IPS-NIHi7 (cell line): Measurements from ENCODE around the gene NPNT.

ENCODE experiments used
- DNase-seq: peaks from one replicate; pipeline ENCODE4 v3.0.0; 2012; ENCODE audit warnings: mixed read lengths; ENCODE audit errors: extremely low spot score

Gene NPNT

DNA sequence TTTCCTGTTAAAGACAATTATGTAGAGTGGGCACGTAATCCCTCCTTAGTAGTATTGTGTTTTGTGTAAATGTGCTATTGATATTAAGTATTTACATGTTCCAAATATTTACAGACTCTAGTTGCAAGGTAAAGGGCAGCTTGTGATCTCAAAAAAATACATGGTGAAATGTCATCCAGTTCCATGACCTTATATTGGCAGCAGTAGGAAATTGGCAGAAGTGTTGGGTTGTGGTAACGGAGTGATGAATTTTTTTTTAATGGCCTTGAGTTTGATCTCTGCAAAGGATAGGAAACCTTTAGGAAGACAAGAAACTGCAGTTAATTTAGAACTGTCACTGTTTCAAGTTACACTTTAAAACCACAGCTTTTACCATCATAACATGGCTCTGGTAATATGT is 74.3 kb downstream of the NPNT start:
- no peak for DNase-seq

DNA sequence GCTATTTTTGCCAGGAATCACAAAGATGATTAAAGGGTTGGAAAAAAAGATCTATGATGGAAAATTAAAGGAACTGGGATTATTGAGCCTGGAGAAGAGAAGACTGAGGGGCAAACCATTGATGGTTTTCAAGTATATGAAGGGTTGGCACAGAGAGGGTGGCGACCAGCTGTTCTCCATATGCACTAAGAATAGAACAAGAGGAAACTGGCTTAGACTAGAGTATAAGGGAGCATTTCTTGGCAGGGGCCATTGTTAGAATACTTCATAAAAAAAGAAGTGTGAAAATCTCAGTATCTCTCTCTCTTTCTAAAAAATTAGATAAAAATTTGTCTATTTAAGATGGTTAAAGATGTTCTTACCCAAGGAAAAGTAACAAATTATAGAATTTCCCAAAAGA is 75.1 kb downstream of the NPNT start:
- no peak for DNase-seq

DNA sequence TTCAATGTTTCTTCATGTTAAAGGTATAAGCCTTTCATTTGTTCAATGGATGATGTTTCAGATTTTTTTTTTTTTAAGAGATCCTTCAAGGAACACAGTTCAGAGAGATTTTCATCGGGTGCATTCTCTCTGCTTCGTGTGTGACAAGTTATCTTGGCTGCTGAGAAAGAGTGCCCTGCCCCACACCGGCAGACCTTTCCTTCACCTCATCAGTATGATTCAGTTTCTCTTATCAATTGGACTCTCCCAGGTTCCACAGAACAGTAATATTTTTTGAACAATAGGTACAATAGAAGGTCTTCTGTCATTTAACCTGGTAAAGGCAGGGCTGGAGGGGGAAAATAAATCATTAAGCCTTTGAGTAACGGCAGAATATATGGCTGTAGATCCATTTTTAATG is 75.8 kb downstream of the NPNT start:
- no peak for DNase-seq

DNA sequence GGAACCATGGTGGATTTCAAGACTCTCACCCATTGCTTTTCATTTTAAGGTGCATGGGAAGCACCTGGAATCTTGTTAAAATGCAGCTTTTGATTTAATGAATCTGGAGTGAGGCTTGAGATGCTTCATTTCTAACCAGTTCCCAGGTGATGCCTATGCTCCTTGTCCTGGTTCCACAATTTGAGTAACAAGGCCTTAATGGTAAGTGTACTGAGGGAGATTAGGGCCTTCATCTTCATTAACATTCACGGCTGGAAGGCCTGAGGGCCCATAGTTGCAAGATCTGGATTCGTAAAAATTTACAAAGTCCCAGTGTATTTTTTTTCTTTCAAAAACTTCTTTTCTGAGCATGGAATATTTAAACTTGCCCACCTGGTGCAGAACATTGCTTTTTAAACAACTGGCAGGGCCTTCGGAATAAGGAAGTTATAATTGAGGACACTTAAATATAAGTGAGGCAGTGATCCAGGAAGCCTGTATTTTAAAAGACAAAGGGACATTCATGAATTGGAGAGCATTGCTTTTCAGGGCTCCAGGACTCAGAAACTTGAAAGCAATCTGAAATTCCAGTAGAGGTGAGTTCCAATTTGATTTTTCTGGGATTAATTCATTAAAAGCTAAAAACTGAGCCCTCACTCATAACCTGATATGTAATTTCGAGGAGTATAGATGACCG is 77.8 kb downstream of the NPNT start:
- no peak for DNase-seq

DNA sequence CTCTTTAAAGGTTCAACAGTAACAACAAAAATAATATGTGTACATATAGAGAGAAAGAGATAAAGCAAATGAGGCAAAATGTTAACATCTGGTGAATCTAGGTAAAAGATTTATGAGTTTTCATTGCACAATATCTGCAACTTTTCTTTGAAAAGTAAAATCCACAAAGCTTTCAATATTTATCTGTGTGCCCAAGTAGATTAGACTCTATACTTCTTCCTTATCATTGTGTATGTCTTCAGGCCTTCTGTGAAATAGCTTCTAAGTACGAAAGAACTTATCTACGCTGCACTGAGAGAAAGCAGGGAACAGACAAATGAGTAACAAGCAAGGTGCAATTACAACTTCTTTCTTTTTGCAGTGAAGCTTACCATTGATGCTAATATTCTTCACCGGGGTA is 81.6 kb downstream of the NPNT start:
- DNase-seq: no peak

DNA sequence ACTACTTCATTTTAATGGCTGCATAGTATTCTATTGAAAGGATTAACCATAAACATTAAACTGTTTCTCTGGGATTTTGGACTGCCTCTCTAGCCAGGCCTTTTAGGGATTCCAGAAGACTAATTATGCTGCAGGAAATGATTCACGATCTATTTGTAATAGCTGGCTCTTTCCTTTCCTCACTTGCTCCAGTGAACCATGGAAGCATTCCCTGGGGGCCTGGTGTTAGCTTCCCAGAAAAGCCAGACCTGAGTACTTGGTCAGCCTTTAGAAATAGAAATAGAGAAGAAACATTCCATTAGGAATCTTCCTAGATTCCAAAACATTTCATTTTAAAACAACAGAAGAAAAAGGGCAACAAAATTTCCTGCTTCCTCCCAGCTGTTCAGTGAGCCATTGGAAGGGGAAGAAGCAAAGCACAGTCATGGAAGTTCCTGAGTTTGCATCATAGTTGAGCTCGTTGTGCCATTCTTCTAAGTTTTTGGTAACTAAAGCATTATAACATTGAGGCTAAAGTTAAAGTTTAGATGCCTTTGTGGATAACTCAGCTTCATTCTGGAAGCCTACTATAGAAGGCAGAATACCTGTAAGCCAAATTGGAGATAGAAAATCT is 83.5 kb downstream of the NPNT start:
- DNase-seq: no peak

DNA sequence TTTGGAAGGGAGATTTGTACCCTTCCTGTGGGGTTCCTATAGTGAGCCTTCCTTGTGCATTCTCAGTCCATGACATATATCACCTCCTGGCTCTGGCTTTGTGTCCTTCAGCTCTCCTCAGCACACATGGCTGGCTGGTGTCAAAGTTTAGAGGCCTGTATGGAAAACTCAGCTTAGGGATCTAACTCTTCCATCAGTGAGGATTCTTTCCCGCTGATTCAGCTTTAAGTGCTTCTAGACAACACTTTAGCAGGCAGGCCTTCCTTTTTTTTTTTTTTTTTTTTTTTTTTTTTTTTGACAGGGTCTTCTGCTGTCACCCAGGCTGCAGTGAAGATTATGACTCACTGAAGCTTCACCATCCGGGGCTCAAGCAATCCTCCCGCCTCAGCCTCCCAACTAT is 84.2 kb downstream of the NPNT start:
- DNase-seq: no peak

DNA sequence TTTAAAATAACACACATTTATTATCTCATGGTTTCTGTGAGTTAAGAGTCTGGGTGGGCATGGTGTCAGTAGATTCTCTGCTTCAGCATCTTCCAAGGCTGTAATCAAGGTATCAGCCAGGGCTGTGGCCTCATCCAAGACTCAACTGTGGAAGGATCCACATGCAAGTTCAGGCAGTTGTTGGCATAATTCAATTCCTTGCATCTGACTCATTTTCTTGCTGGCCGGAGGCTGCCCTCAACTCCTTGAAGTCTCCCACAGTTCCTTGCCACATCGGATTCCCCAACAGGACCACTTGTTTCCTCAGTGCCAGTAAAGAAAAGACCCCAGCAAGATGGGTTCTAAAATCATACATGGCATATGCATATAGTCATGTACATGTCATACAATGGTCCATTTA is 93.4 kb downstream of the NPNT start:
- no peak for DNase-seq

DNA sequence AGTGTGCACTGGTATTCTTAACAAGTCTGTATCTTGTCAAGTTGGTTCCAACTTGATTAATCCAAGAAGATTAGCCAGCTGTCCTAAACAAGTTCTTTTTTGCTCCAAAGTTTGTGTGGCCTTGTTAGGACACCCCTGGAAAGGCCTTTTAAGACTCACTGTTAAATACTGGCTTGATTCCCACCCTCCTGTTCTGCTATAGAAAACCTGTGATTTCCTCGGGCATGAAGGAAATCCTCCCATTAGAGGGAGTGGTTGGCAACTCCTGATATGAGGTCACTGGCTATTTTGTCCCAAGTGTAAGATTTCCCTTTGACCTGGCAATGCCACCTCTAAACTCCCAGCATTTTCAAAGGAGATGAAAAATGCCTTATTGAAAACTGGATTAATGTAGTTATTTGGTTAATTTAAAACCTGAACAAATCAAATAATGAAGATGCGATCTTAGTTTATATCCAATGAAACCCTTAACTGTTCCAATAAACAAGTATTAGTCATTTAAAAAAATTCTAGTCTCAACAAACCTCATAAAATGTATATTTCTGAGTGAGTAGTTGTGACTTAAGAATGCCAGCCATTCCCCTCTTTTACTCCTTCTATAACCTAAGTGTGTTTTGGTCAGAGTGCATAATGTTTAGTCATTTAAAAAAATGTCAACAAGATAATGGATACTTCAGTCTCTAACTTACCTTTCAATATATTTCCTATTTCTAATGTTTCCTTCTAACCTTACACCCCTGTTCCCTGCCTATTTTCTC is 94.4 kb downstream of the NPNT start:
- DNase-seq: no peak

DNA sequence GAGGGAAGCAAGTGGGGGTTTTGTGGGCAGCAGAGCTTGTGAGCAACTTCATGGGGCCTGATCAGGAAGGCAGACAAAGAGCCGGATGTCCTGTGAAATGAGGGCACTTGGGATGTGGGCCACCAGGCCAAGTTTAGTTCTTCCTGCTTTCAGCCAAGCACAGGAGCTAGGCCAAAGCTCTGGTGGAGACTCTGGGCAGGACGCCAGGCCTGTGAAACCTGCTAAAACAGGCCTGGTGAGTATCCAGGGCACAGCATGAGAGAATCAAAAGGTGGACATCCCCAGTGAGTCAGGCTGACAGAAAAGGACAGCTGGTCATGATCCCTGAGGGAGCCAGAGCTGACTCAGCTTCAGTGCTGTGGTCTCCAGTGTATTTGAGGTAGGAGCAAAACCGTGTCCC is 95.7 kb downstream of the NPNT start:
- no peak for DNase-seq

DNA sequence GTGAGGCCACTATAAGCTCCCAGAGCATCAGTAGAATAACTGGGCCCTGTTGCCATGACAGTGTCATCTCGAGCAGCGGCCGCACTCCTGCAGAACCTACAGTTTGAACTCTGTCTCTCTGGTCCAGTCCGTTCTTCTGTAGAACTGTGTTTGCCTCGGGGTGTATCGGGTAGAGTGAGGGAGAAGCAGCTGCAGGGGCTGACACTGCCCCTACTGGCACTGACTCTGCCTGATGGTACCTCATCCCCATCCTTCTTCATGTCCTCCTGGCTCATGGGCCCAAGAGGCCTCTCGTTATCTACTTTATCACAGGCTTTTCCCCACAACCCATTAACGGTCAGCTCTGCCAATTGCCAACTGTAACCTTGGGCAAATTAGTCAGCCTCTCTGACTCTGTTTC is 96.5 kb downstream of the NPNT start:
- no peak for DNase-seq

DNA sequence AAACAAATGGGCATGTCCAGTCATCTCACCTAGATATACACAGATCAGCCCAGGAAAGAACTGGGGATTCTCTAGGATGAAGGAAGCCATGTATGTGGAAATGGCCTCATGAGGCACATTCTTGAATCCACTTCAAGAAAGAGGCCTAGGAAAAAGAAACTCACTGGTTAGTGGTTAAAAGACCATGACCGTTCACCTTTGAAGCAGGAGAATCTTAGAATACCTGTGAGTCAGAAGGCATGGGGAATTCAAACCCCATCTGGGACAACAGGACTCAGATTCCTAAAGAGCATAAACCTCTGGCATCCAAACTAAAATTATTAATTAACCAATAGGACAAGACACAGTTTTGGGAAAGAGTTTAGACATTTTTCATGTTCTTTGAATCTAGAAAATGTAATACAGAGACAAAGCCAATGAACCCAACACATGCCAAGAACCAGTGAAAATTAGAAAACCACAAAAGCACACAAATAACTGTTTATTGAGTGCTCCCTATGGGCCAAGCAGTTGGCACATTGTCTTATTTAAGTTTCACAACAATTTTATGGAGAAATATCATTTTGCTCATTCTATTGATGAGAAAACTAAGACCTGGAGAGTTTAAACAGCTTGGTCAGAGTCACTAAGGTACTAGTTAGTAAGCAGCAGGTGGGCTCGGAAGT is 97.5 kb downstream of the NPNT start:
- DNase-seq: no peak

DNA sequence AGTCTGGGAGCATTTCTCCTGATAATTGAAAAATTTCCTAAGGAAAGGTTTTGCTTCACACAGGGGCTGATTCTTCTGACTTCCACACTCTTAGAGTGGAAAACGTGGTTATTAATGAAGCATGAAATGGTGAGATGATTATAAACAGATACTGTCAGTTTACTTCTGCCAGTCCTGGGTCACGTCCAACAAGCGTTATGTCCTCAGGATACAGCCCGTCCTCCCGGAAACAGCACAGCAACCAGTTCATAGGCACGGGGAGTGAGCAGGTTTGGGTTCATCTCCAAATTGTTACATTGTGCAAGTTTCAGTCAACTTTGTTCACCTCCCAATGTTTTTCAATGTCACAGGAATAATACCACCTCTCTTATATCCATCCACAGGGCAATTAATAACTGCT is 98.8 kb downstream of the NPNT start:
- DNase-seq: no peak

DNA sequence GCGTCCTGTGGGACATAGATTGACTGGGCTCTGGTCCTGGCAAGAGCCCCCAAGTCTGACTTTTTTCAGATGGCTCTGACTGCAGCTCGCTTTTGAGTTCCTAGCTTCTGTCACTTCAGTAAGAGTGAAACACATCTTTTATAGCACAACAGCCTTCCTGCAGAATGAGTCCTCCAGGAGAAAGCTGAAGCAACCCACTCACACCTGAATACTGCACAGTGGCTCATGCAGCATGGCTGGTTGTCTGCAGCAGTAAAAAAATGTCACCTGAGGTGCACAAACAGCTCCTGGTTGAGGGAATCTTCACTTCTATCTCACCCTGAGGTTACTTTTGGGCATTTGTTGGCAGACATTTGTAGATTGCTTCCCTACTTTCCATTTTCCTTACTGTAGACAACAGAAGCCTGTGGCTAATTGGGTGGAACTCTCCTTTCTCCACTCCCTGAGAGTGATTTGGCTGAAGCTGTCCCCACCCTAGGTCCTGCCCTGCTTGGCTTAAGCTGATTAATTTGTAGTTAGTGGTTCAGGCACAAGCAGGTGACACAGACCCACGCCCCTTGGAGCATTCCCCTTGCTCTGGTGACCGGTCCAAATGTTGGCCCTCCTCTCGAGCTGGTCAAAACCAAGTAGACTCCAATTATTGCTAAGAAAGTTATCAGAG is 99.7 kb downstream of the NPNT start:
- no peak for DNase-seq

DNA sequence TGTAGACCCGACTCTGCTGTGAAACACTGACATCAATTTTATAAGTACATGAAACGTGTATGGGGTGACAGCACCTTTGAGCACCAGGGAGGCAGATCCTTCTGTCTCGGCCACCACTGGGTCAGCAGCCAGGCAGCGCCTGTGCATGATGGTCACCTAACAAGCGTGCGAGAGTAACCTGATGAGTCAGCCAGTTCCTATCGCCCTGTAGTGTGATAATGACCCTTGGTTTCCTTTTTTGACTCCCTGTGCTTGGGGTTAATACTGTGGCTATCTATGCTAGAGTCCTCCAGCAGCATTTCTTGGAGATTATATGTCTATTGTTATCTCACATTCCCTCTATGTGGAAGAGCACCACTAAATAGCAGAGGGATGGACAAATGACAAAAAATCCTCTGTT is 101.6 kb downstream of the NPNT start:
- DNase-seq: no peak

DNA sequence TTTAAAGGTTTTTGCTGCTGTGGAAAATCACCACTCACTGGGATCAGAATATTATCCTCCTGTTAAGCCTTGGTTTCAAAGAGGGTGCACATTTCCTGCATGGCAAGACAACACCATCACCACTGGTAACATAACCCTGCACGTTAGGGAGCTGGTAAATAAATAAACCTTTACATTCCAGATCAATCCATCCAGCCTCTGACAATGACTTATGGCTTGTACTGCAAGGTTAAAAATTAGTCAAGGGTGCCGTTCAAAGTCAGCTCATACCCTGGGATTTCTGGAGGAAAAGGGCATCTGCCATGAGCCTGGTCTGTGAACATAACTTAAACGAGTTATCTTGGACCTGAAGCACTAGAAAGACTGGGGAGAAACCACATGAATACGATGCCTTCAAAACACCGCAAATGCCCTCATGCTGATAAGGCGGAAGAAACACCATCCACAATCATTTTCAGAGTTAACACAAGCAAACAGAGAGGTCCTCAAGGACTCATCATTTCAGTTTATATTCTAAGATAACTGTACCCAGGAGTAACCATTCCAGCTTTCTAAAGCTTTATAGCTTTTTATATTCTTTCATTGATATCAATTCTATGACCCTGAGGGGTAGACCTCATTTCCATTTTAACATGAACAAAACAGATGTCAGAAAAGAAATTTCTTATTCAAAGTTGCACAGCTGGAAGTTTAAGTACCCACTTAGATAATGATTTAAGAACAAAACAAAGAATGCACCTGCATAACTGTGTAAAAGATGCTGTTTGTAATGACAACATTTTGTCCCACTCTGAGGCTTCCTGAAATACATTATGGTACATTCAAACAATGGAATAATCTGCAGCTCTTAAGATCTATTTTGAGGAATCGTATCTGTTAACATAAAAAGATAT is 103.1 kb downstream of the NPNT start:
- no peak for DNase-seq

DNA sequence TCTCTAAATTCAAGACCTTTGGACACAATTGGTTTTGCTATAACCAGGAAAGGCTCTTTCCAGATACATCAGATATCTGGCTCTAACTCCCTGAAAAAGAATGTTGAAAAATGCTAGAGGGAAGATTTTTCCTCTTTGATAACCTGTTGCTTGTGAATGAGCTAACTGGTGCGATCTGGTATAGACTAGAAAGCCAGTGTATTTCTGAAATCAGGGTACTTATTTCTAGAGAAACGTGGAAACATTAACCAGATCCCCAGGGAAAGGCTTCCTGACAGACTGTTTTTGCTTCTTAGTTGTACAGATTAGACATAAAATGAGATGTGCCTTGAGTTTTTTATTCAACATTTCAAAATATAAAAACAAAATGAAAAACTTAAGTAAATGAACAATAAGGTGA is 107.7 kb downstream of the NPNT start:
- no peak for DNase-seq

DNA sequence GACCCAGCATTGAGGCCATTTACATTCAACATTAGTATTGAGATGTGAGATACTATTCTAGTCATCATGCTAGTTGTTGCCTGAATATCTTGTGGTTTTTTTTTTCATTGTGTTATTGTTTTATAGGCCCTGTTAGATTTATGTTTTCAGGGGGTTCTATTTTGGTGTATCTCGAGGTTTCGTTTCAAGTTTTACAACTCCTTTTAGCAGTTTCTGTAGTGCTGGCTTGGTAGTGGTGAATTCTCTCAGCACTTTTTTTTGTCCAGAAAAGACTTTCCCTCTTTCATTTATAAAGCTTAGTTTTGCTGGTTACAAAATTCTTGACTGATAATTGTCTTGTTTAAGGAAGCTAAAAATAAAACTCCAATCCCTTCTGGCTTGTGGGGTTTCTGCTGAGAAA is 115.5 kb downstream of the NPNT start:
- no peak for DNase-seq

DNA sequence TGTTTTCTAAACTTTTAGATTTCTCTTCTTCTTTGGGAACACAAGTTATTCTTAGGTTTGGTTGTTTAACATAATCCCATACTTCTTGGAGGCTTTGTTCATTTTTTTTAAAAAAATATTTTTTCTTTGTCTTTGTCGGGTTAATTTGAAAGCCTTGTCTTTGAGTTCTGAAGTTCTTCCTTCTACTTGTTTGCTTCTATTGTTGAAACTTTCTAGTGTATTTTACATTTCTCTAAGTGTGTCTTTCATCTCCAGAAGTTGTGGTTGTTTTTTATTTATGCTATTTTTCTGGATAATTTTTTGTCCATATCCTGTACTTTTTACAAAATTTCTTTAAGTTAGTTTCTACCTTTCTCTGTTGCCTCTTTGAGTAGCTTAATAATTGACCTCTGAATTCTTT is 116.1 kb downstream of the NPNT start:
- DNase-seq: no peak

DNA sequence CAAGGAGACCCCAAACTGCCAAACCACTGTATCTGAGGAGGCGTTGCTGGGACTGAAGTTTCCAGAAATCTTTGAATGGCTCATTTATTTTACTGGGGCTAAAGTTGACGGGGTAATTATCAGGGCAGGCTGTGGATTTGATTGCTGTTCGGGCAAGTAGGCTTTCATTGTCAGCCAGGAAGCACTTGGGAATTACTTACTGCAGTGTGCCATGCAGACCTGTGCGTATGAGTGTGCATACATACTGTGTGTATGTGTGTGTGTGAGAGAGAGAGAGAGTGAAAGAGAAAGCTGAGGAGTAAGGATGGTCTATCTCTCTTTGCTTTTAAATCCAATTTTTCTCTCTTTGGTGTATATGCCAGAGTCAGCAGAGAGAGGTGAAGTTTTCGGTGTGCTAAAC is 122.7 kb downstream of the NPNT start:
- no peak for DNase-seq

DNA sequence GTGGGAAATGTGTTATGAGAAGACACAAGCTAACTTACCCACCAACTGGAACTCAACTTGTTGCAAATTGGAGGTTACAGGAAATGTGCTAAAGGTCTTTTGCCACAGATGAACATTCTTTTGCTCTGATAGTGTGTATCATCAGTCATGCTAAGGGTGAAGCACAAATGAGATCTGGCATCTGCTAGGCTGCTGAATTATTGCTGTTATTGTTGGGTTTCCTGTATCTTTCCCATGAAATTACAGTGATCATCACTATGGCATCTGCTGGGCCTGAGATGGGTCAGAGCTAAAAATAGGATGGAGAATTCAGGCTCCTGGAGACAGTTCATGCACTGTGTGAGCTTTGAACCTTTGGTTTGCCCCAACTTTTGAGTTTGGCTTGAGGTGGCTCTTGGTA is 124.5 kb downstream of the NPNT start:
- DNase-seq: no peak
